TTC549 (cell line): ENCODE data around the gene GAB1.
"Not testable (repeated sequence)": the region's sequence is repeated elsewhere in the genome, so short reads cannot be mapped to it uniquely, and the experiment has no call there.

Experiments used
- FAIRE-seq: peaks from 2 replicates; lab custom pipeline; 2012; peaks lifted over from hg19 to GRCh38; lab: Jason Lieb, UNC

GAB1 gene

GRCh38 chr4:143338313-143338712 is 1.6 kb downstream of the GAB1 start:
- no peak for FAIRE-seq

- no peak for FAIRE-seq
Observed at GRCh38 chr4:143339497-143339896, 2.8 kb downstream of the GAB1 start.

GRCh38 chr4:143341186-143341755 is 4.6 kb downstream of the GAB1 start:
- no peak for FAIRE-seq

DNA sequence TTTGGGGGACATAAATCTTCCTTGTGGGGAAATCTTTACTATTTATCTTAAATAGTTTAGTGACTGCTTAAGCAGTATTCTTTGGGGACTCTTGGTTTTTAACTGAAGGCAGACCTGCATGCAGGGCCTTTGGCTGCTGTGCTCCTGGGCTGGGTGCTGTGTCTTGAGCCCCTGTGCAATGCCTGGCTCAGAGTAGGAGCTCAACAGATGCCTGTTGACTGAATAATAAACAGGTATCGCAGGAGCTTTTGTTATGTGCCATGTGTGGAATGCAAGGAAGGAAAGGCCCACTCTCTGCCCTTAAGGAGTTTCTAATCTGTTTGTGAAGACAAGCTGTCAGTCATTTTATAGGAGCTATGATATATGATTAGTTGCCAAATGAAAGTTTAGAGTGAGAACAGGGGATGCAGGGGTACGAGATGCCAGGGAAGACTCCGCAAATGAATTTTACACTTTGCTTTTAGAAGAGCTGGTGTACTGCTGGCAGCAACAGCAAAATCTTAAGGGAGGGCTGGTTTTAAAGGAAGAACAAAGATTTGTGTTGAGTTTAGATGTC is 6.7 kb downstream of the GAB1 start:
- FAIRE-seq = no peak

DNA sequence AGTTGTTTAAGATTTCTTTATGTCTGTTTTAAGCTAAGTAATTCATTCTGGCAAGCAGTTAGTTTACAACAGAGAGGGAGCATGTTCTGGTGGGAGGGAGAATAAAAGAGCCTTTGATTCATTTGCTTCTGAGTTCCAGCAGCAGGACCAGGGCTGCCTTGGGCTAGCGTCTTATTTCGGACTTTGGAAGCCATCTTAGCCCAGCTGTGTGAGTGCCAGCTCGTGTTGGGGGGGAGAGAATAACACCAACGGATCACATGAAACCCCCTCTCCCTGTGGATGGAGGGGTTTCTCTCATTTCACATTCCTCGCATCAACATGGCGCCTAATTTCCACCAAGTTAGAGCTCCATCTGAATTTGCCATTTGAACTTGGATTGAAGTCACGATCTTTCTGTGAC is 7.4 kb downstream of the GAB1 start:
- no peak for FAIRE-seq

DNA sequence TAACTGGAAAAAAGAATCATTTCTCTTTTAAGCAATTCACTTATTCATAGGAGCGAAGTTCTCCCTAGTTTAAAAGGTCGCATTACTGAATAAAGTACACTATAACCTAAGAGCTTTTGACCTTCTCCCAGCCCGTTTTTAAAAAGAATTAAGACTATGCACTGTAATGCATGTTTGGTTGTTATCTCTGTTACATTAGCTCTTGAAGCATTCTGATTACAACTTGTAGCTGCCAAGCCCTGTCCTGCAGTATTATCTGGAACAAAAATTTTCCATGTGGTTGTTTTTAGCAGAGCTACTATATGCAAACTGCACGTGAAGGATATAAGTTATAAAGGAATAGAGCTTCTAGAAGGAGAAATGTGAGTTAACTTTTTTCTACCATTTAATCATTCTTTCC is 8.1 kb downstream of the GAB1 start:
- FAIRE-seq = no peak

GRCh38 chr4:143345356-143345755 is 8.7 kb downstream of the GAB1 start:
- FAIRE-seq = no peak

DNA sequence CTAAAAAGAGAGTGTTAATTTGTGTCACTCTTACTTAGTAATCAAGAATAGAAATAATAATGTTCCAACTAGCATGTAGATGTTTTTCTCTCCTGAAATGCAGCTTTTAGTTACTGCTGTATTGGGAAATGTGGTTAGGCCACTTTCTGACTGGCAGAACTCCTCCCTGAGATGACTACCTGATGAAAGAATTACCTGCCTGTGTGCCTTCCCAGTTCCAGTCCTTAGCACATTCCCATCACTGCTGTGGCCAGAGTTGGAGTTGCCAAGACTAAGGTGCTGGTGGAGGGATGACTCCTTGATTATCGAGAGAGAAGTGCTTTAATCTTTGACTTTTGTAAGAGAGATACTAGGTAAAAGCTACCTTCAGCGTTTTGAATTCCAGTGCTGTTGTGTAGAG is 9.5 kb downstream of the GAB1 start:
- FAIRE-seq = no peak

DNA sequence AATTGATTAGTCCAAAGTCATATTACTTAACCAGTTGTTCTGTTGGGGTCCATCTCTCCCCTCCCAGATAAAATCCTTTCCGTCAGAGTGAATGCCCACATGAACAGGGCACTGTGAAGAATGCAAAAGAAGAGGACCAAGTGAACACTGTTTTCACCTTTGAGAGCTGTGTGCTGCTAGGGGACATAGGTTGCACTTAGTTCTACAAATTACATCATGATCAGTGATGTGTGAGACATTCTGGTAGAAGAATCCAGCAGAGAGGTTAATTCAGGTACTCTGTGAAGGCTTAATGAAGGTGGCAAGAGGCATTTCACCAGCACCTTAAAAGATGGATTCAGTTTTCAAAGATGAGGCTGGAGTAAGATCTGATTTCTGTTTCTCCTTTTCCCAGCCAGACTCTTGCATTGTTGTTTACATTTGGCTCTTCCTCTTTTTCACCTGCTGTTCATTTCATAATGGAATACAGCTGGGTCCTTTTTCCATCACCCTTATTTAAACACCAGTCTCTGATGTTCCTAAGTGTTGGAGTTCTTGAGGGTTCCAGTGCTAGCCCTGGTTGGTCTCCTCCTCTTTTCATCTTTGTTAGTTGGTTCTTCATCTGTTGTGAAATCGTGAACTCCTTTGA is 10.9 kb downstream of the GAB1 start:
- FAIRE-seq = no peak

DNA sequence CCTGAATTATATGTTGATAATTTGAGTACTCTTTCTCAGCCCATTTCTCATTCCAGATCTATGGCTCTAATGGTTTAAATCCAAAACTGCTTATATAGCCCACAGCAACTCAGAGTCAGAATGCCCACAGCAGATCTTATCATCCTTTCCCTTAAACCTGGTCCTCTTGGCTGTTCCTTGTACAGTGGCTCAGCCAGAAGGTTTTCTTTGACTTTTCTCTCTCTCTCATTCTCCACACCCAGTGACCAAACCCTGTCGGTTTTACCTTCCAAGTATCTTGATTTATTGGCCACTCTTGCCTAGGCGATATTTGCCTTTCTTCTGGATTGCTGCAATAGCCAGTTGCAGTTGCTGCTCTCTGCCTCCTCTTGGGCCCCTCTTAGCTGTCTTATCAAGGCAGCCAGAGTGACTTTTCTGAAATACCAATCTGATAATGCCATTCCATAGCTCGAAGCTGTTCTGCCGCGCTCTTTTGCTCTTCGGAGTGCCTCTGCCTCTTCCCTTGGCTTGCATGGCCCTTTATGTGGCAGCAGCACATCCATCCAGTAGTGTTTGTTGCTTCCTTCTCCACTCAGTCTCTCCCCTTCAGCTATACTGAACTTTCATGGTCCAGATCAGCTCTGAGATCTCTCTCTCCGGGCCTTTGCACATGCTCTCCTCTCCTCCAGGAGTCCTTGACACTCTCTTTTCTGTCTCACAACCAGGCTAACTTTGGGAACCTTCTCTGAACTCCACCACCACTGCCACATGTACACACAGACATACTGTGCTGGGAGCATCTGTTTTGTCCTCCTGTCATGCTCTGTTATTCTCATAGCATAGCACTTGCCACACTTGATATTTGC is 11.8 kb downstream of the GAB1 start:
- no peak for FAIRE-seq

DNA sequence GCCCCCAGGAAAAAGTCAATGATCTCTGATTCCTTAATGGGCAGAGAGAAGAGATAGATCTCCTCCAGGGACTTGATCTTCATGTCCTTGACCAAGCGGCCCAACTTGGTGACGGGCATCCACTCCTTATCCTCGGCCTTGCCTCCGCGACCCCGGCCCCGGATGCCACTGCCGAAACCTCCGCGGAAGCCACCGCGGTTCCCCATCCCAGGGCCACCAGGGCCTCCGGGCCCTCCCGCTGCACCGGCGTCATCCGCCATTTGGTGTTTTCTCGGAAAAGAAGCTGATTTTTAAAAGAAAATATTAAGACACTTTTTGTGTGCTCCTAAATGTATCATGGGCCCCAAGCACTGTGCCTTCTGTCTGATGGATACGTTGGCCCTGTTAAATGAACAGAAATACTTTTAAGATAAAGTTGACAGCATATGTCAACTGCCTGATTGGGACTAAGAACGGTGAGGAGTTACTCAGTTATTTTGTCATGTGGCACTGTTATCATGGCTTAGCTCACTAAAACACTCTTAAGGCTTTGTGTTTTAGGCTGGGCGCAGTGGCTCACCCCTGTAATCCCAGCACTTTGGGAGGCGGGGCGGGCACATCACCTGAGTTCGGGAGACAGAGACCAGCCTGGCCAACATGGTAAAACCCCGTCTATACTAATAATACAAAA is 13.3 kb downstream of the GAB1 start:
- FAIRE-seq = not testable (repeated sequence)

GRCh38 chr4:143351149-143351691 is 14.5 kb downstream of the GAB1 start:
- no peak for FAIRE-seq

DNA sequence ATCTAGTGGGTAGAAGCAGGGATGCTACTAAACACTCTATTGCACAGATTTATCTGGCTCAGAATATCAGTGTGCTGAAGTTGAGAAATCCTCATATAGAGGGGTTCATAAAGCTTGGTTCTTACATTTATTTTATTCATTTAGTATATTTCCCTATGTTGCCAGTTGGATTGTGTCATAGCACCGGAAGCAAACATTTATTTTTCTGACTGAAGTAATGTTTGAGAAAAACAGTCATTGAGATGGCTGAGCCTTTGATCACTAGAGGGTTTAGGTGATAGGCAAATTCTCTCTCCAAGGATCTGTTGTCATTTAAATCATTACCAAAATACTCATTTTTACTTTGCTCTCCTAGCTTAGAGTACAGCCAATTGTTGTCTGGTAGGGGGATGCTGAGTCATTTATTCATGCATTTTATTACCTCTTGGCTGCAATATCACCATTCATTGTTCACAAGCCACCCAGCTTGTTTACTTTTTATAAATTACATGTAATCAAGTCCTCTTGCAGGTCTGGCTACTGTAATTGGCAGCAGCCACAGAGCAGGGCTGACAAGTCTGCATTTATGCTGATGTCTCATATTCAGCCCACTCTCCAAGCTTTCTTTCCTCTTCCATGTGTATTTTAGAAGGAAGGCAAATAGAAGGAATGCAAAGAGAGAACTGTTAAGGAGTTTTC is 15.2 kb downstream of the GAB1 start:
- no peak for FAIRE-seq

DNA sequence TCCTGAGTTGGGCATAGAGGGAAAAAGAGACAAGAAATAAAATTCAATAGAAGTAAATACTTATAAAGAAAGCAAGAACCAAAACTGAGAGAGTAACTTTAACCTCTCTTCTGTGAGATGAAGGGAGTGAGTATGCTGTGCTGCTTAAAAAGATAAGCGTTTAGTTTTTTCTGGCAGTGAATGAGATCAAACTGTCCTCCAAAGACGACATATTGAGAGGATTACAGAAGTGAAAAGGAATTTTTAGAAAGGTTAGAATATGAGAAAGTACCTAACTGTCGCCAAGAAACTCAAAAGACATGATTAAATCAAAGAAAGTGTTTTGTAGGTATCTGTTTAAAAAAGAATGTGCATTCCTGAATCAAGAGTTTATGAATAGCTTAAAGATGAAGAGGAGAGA is 16.0 kb downstream of the GAB1 start:
- no peak for FAIRE-seq

GRCh38 chr4:143353797-143354196 is 17.1 kb downstream of the GAB1 start:
- FAIRE-seq = no peak

DNA sequence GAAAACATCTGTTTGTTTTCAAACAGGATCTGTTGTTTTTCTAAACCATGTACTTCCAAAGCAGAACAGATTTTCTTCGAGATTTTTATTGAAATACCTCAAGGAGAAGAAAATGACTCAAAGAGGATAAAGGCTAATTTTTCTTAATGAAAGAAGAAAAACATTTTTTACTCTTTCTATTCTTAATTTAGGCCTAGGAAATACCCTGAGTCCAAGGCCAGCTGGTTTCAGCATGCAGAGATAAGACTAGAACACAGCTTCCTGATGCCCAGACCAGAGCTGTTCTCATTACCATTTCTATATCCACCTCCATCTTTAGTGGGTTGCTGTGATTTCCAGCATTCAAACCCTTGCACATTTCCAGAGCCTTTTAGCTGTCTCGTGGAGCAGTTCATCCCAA is 18.3 kb downstream of the GAB1 start:
- FAIRE-seq = no peak

- FAIRE-seq = no peak
Observed at GRCh38 chr4:143355540-143356217, 19.0 kb downstream of the GAB1 start.

DNA sequence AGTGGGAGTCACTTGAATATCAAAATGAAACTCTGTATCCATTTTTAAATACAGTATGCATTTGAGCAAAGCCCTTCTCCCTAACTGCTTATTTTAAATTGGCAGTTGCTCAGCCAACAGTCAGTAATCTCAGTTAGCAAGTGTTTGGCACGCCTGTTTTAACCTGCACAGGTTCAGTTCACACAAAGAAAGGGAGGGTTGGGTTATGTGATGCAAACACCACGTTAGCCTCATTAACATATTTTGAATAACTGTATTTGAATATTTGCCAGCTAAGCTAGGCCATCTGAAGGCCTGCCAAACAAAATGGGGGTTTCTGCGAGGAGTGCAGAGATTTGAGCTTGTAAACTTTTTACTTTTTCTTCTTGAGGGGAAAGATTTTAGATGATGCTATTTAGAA is 19.8 kb downstream of the GAB1 start:
- FAIRE-seq = no peak

GRCh38 chr4:143357161-143357845 is 20.6 kb downstream of the GAB1 start:
- FAIRE-seq = no peak

DNA sequence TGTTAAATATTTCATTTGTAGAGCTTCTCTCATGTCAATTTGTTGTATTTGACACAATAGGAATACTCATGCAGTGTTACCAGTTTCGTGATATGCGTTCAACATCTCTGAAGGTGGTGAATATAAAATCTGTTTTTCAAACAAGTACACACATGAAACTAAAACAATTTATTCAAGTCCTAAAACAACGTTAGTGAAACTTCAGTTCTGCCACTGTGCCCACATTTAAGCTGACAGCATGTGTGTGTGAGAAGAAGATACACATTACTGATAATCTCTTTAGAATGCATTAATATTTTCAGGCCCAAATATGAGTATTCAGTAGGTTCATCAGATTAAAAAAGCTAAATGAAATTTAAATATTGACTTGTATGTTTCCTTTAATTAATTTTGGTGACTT is 21.7 kb downstream of the GAB1 start:
- FAIRE-seq = no peak
